Dermis lymphatic vessel endothelial cell (primary cell): ENCODE measurements around the gene EFCC1. TPM values are rescaled to one million over a fixed set of nuclear protein-coding genes. Genes with fewer than 3 reads are reported as not detected.

Source experiments
- total RNA-seq: library from RNA; depleted of rRNA; stranded (reverse); fragments of >200 nt; gene quantifications from 2 replicates; pipeline ENCODE4 v1.2.1, GENCODE V29; 2014

EFCC1 gene
- total RNA-seq, result 5.2 and 8.5 TPM in 2 replicates

GRCh38 chr3:129001101-129001805 lies at the start of gene EFCC1:
TSS of gene EFCC1 (plus strand) at chr3:129001304. CDS start at chr3:129001629, 325 bp downstream.

GRCh38 chr3:128993461-128994172 lies 7.5 kb upstream of the EFCC1 start, which contains the start of gene CFAP92:
TSS of gene CFAP92 (minus strand) at chr3:128994076. CDS start at chr3:128993304, 772 bp downstream.

GRCh38 chr3:129060276-129061022 lies 59.3 kb downstream of the EFCC1 start, which contains the start of gene GP9:
TSS of gene GP9 (plus strand) at chr3:129060779. CDS start at chr3:129061740, 961 bp downstream.

Other genes with a start within 250 kb of the EFCC1 start
- 30.8 and 30.9 TPM in 2 replicates for gene ACAD9, start 121.7 kb upstream of the EFCC1 start, total RNA-seq
- 1.0 and 1.3 TPM in 2 replicates for gene CFAP92, start 7.2 kb upstream of the EFCC1 start, total RNA-seq
- gene GP9, start 59.5 kb downstream of the EFCC1 start, total RNA-seq, result 0.11 TPM in 1 of 2 replicates, not detected in the other
- 63.6 and 72.1 TPM in 2 replicates for gene RAB43, start 120.5 kb downstream of the EFCC1 start, total RNA-seq
- 58.1 and 67.2 TPM in 2 replicates for gene ISY1, start 159.8 kb downstream of the EFCC1 start, total RNA-seq
- 303 and 305 TPM in 2 replicates for gene CNBP, start 182.6 kb downstream of the EFCC1 start, total RNA-seq
- 173 and 221 TPM in 2 replicates for gene COPG1, start 248.3 kb downstream of the EFCC1 start, total RNA-seq